Activated B cell treated with CpG ODN at 0.5 μM for 24 hours (primary cell): ENCODE results near the gene MYO5A. TPM values are rescaled to one million over a fixed set of nuclear protein-coding genes. Genes with fewer than 3 reads are reported as not detected.
"Not testable (repeated sequence)": the region's sequence is repeated elsewhere in the genome, so short reads cannot be mapped to it uniquely, and the experiment has no call there.

ENCODE experiments used
- ATAC-seq: fragments of 200-7000 bp; cut with Tn5 transposase; one replicate; pipeline ENCODE4 v1.10.0; 2021; ENCODE audit warnings: low read depth, mild to moderate bottlenecking, moderate library complexity
- CTCF ChIA-PET: fragments of 350-600 bp; sonication (Branson Sonifier 250); formaldehyde crosslinking; loops from one replicate; lab custom pipeline; 2021; ENCODE audit warnings: antibody characterized with exemption; lab: Charles Lee
- POLR2A ChIA-PET: fragments of 350-600 bp; sonication (Branson Sonifier 250); formaldehyde crosslinking; loops from one replicate; lab custom pipeline; 2021; ENCODE audit warnings: antibody characterized with exemption; lab: Charles Lee
- DNase-seq: peaks from one replicate; pipeline ENCODE4 v3.0.0; 2022
- H3K27ac Mint-ChIP-seq: one replicate; pipeline ENCODE4 v1.8.0; 2020; ENCODE audit warnings: mixed read lengths
- H3K27me3 Mint-ChIP-seq: one replicate; pipeline ENCODE4 v1.8.0; 2021; ENCODE audit warnings: mixed read lengths
- H3K36me3 Mint-ChIP-seq: one replicate; pipeline ENCODE4 v1.8.0; 2021; ENCODE audit warnings: low read depth, mixed read lengths
- H3K4me1 Mint-ChIP-seq: one replicate; pipeline ENCODE4 v1.8.0; 2021; ENCODE audit warnings: mixed read lengths
- H3K4me3 Mint-ChIP-seq: one replicate; pipeline ENCODE4 v1.8.0; 2020; ENCODE audit warnings: mild to moderate bottlenecking, mixed read lengths
- H3K9me3 Mint-ChIP-seq: one replicate; pipeline ENCODE4 v1.8.0; 2020; ENCODE audit warnings: mixed read lengths
- intact Hi-C: fragments of 100-400 bp; cut with micrococcal nuclease; formaldehyde crosslinking; loops from one replicate; pipeline ENCODE4 v1.15.1; 2024
- total RNA-seq: library from RNA; stranded (reverse); gene quantifications from 2 replicates; pipeline ENCODE4 v1.2.3, GENCODE V29; 2022
- TF ChIP-seq, protein P1 (sequence below): fragments of 200-600 bp; IDR thresholded peaks from one replicate; pipeline ENCODE4 v1.8.0; 2022; ENCODE audit warnings: antibody characterized with exemption, mild to moderate bottlenecking

The MYO5A gene
- total RNA-seq, 1 donor from 2014 or later: 49.1 TPM

DNA sequence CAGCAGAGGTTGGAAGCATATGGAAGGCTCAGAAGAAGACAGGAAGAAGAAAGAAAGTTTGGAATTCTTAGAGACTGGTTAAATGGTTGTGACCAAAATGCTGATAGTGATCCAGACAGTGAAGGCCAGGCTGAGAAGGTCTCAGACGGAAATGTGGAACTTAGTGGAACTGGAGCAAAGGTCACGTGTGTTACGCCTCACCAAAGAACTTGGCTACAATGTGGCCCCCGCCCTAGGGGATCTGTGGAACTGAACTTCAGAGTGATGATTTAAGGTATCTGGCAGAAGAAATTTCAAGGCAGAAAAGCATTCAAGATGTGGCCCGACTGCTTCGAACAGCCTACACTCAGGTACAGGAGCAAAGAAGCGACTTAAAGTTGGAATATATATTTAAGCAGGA is 83.1 kb downstream of the MYO5A start:
- POLR2A ChIA-PET: no interaction called here
- H3K27me3 Mint-ChIP-seq: no peaks in the 10 kb centered on the region
- no peak for ATAC-seq
- CTCF ChIA-PET: no interaction called here
- intact Hi-C loops: no loop called here
- no peak overlapping the region for H3K4me3 Mint-ChIP-seq
- DNase-seq: no peak
- TF ChIP-seq, protein P1, sequence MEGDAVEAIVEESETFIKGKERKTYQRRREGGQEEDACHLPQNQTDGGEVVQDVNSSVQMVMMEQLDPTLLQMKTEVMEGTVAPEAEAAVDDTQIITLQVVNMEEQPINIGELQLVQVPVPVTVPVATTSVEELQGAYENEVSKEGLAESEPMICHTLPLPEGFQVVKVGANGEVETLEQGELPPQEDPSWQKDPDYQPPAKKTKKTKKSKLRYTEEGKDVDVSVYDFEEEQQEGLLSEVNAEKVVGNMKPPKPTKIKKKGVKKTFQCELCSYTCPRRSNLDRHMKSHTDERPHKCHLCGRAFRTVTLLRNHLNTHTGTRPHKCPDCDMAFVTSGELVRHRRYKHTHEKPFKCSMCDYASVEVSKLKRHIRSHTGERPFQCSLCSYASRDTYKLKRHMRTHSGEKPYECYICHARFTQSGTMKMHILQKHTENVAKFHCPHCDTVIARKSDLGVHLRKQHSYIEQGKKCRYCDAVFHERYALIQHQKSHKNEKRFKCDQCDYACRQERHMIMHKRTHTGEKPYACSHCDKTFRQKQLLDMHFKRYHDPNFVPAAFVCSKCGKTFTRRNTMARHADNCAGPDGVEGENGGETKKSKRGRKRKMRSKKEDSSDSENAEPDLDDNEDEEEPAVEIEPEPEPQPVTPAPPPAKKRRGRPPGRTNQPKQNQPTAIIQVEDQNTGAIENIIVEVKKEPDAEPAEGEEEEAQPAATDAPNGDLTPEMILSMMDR: no peak
- no peaks in the 10 kb centered on the region for H3K9me3 Mint-ChIP-seq
- no peaks in the 10 kb centered on the region for H3K36me3 Mint-ChIP-seq
- H3K27ac Mint-ChIP-seq: no peak overlapping the region
- H3K4me1 Mint-ChIP-seq: peaks cover 44% of the 10 kb centered on the region

DNA sequence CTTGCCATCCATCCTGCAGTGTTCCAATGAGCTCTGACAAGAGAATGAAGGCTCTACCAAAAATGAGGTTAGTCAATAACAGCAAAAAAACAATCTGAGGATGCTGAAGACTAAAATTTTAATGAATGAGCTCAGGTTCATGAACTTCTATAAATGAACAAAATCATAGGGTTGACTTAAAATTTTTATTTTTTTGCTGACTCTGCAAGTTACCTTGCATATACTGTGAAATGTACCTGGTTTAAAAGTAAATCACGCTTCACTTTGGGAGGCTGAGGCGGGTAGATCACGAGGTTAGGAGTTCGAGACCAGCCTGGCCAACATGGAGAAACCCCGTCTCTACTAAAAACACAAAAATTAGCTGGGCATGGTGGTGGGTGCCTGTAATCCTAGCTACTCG is 85.5 kb downstream of the MYO5A start:
- H3K9me3 Mint-ChIP-seq, DNase-seq, CTCF ChIA-PET, H3K27ac Mint-ChIP-seq, POLR2A ChIA-PET, ATAC-seq, H3K27me3 Mint-ChIP-seq, H3K4me3 Mint-ChIP-seq, H3K36me3 Mint-ChIP-seq, intact Hi-C loops: not testable (repeated sequence)
- peaks cover 42% of the 10 kb centered on the region for H3K4me1 Mint-ChIP-seq

DNA sequence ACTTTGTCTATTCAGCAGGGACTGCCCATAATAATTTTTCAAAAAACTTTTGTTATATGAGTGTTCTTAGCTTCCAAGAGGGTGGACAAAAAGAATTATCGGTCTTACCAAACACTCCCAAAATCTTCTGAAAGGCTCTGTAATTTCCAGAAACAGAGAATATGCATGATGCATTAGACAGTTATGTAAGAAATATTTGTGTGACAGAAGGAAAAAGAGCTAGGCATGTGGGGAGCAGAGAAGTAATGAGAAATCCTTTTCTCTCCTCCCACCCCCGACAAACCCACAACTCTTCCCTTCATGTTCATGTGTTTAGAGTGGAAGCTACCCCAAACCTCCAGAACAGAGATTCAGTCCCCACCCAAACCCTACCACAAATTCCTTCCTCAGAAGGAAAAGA is 86.8 kb downstream of the MYO5A start:
- no peaks in the 10 kb centered on the region for H3K27me3 Mint-ChIP-seq
- ChIA-PET POLR2A (interaction anchor here (0.7 kb wide), 1 partner anchor 56 kb away, joined by 3 read pairs; no protein-coding TSS in a partner anchor), CTCF (no interaction called here)
- H3K27ac Mint-ChIP-seq: no peak overlapping the region
- intact Hi-C loops: no loop called here
- DNase-seq (no peak), ATAC-seq (no peak)
- H3K36me3 Mint-ChIP-seq: peaks cover 2% of the 10 kb centered on the region
- no peak overlapping the region for H3K4me3 Mint-ChIP-seq
- H3K4me1 Mint-ChIP-seq: peaks cover 39% of the 10 kb centered on the region
- no peaks in the 10 kb centered on the region for H3K9me3 Mint-ChIP-seq
- TF ChIP-seq, protein P1: no peak

DNA sequence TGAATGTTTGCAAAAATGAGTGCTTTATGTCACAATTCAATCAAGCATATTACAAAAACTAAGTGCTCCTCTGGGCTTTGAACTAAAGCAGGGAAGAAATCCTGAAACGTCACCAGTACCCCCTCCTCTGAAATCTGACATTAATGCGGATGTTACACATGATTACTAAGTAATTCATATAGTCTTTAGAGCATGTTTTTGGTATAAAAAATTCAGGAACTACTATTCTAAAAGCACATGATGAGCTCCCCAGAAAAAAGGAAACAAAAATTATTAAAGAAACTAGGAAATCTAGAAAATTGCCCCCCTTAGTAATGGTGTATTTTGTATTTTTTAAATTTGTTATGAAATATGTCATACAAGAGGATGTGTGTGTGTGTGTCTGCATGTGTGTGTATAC is 87.7 kb downstream of the MYO5A start:
- Mint-ChIP-seq H3K9me3 (no peaks in the 10 kb centered on the region), H3K27ac (no peak overlapping the region), H3K4me3 (no peak overlapping the region), H3K36me3 (peaks cover 2% of the 10 kb centered on the region), H3K27me3 (no peaks in the 10 kb centered on the region), H3K4me1 (peaks cover 36% of the 10 kb centered on the region)
- DNase-seq (no peak), ATAC-seq (no peak)
- ChIA-PET POLR2A (interaction anchor here (0.6 kb wide), 1 partner anchor 74 kb away, joined by 3 read pairs; no protein-coding TSS in a partner anchor), CTCF (no interaction called here)
- TF ChIP-seq, protein P1: no peak
- intact Hi-C loops: no loop called here

DNA sequence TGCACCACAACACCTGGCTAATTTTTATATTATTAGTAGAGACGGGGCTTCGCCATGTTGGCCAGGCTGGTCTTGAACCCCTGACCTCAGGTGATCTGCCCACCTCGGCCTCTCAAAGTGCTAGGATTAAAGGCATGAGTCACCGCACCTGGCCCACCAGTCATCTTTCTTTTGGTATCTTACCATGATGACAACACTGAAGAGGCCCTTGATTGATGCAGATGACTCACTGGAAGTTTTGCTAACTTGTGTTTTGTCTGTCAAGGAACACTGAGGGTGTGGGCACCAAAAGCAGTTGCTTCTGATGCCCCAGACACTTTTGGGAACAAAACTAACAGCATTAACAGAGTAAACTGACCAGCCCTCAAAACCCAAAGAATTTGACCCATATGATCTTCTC is 88.3 kb downstream of the MYO5A start:
- Mint-ChIP-seq H3K27ac (no peak overlapping the region), H3K4me1 (peaks cover 31% of the 10 kb centered on the region), H3K36me3 (peaks cover 2% of the 10 kb centered on the region), H3K4me3 (no peak overlapping the region), H3K27me3 (no peaks in the 10 kb centered on the region), H3K9me3 (no peaks in the 10 kb centered on the region)
- CTCF ChIA-PET: no interaction called here
- intact Hi-C loops: no loop called here
- TF ChIP-seq, protein P1: no peak
- ATAC-seq (no peak), DNase-seq (no peak)
- POLR2A ChIA-PET: no interaction called here

DNA sequence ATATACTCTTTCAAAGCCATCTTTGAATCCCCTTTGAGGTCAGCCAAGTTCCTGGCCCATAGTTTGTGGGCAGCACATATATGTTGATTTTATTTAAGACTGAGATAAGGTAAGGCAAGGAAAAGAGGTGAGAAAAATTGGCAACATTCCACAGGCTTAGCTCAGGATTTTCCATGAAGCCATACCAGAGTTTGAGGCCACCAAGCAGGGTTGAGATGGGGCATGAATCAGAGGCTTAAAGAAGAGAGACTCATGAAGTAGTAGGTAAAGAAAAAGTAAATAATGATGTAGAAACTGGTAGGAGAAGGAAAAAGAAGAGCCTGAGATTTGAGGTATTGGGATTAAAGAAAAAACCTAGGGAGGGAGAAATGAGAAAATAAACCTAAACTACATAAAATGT is 89.2 kb downstream of the MYO5A start:
- no peak overlapping the region for H3K27ac Mint-ChIP-seq
- no peaks in the 10 kb centered on the region for H3K27me3 Mint-ChIP-seq
- ATAC-seq: no peak
- CTCF ChIA-PET: no interaction called here
- peaks cover 27% of the 10 kb centered on the region for H3K4me1 Mint-ChIP-seq
- no peaks in the 10 kb centered on the region for H3K9me3 Mint-ChIP-seq
- H3K36me3 Mint-ChIP-seq: peaks cover 2% of the 10 kb centered on the region
- intact Hi-C loops: no loop called here
- no peak overlapping the region for H3K4me3 Mint-ChIP-seq
- TF ChIP-seq, protein P1: no peak
- POLR2A ChIA-PET: no interaction called here
- DNase-seq: no peak

DNA sequence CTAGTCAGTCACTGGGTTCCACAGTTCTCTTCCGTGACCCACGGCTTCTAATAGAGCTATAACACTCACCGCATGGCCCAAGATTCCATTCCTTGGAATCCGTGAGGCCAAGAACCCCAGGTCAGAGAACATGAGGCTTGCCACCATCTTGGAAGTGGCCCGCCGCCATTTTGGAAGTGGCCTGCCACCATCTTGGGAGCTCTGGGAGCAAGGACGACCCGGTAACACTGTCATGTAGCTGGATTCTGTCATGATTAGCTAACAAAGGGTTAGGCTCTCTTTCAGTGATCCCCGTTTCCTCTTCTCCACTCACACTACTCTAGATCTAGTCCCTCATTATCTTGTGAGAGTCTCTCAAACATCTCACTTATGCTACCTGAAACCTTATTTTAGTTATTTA is 89.6 kb downstream of the MYO5A start:
- CTCF ChIA-PET, ATAC-seq, H3K36me3 Mint-ChIP-seq, POLR2A ChIA-PET, H3K27ac Mint-ChIP-seq, intact Hi-C loops, H3K9me3 Mint-ChIP-seq, DNase-seq, H3K27me3 Mint-ChIP-seq, H3K4me3 Mint-ChIP-seq: not testable (repeated sequence)
- H3K4me1 Mint-ChIP-seq: peaks cover 27% of the 10 kb centered on the region
